Measurements from ENCODE around the gene GNS.

GNS gene

DNA sequence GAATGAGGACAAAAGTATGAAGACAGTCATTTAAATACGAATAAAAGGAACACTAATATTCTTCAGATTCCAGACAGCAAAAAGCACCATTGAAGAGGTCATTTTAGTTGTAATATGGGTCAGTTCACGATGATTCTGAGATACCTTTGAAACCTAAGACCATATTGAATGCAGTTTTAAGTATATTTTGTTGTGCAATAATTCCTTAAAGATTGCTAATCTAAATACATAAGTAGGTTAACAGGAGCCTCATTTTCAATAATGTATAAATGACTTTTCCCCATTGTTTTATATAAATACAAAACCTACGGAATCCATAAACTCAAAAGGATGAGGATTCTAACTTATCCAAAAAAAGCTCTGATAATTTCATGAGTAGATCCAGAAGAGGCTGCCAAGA lies 5.8 kb downstream of the GNS start:
- H3K27ac Mint-ChIP-seq, result no peak overlapping the region
- H3K4me3 Mint-ChIP-seq, result no peak overlapping the region
- ATAC-seq (no peak), DNase-seq (no peak)
- H3K9me3 Mint-ChIP-seq, result no peaks in the 10 kb centered on the region
- H3K4me1 Mint-ChIP-seq, result peaks cover 39% of the 10 kb centered on the region
- H3K36me3 Mint-ChIP-seq (ENCODE audit: low read depth), result peaks cover 13% of the 10 kb centered on the region
- H3K27me3 Mint-ChIP-seq, result no peaks in the 10 kb centered on the region

- peaks cover 18% of the 10 kb centered on the region for H3K36me3 Mint-ChIP-seq (ENCODE audit: low read depth)
- H3K4me3 Mint-ChIP-seq, result no peak overlapping the region
- no peaks in the 10 kb centered on the region for H3K9me3 Mint-ChIP-seq
- ATAC-seq (peak; percentile 11), DNase-seq (no peak)
- H3K27me3 Mint-ChIP-seq, result no peaks in the 10 kb centered on the region
- H3K27ac Mint-ChIP-seq, result no peak overlapping the region
- H3K4me1 Mint-ChIP-seq, result peaks cover 36% of the 10 kb centered on the region
Measured at GRCh38 chr12:64752833-64753238, 6.4 kb downstream of the GNS start.

- Mint-ChIP-seq H3K27ac (no peak overlapping the region), H3K4me1 (peaks cover 27% of the 10 kb centered on the region), H3K27me3 (no peaks in the 10 kb centered on the region), H3K4me3 (no peak overlapping the region), H3K36me3 (ENCODE audit: low read depth) (peaks cover 23% of the 10 kb centered on the region), H3K9me3 (no peaks in the 10 kb centered on the region)
- DNase-seq, result no peak
- no peak for ATAC-seq
Measured at GRCh38 chr12:64752032-64752431, 7.2 kb downstream of the GNS start.

GRCh38 chr12:64749461-64750200 lies 9.6 kb downstream of the GNS start:
- Mint-ChIP-seq H3K9me3 (no peaks in the 10 kb centered on the region), H3K36me3 (ENCODE audit: low read depth) (peaks cover 27% of the 10 kb centered on the region), H3K27ac (no peak overlapping the region), H3K27me3 (no peaks in the 10 kb centered on the region), H3K4me1 (peaks cover 5% of the 10 kb centered on the region), H3K4me3 (no peak overlapping the region)
- no peak for ATAC-seq
- no peak for DNase-seq

- DNase-seq (no peak), ATAC-seq (no peak)
- Mint-ChIP-seq H3K9me3 (no peaks in the 10 kb centered on the region), H3K36me3 (ENCODE audit: low read depth) (peaks cover 31% of the 10 kb centered on the region), H3K4me1 (no peaks in the 10 kb centered on the region), H3K4me3 (no peak overlapping the region), H3K27me3 (no peaks in the 10 kb centered on the region), H3K27ac (no peak overlapping the region)
Measured at GRCh38 chr12:64747695-64748094, 11.5 kb downstream of the GNS start.

DNA sequence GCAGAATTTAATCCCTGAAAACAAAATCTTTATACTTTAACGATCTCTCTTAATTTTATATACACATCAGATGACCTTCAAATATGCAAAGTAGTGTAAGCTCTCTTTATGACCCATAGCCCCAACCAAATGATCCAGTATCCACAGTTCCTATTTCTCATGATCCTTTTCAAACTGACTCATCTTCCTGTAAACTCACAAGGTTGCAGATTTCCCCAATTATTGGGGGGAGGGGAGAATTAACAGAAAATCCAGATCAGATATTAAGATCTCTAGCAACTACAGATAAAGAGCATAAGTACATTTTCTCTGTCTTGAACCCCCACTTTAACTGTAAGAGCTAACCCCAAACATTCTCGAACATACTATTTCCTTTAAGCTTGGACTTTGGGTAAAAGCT lies 12.5 kb downstream of the GNS start:
- DNase-seq (no peak), ATAC-seq (no peak)
- H3K36me3 Mint-ChIP-seq (ENCODE audit: low read depth), result peaks cover 38% of the 10 kb centered on the region
- H3K4me1 Mint-ChIP-seq, result no peaks in the 10 kb centered on the region
- H3K4me3 Mint-ChIP-seq, result no peak overlapping the region
- H3K27me3 Mint-ChIP-seq, result no peaks in the 10 kb centered on the region
- H3K27ac Mint-ChIP-seq, result no peak overlapping the region
- no peaks in the 10 kb centered on the region for H3K9me3 Mint-ChIP-seq

GRCh38 chr12:64745980-64746379 lies 13.2 kb downstream of the GNS start:
- no peak overlapping the region for H3K4me3 Mint-ChIP-seq
- no peaks in the 10 kb centered on the region for H3K4me1 Mint-ChIP-seq
- ATAC-seq (no peak), DNase-seq (no peak)
- no peak overlapping the region for H3K27ac Mint-ChIP-seq
- H3K9me3 Mint-ChIP-seq, result no peaks in the 10 kb centered on the region
- no peaks in the 10 kb centered on the region for H3K27me3 Mint-ChIP-seq
- peaks cover 39% of the 10 kb centered on the region for H3K36me3 Mint-ChIP-seq (ENCODE audit: low read depth)

- H3K4me3 Mint-ChIP-seq, result no peak overlapping the region
- no peak overlapping the region for H3K27ac Mint-ChIP-seq
- H3K4me1 Mint-ChIP-seq, result no peaks in the 10 kb centered on the region
- no peaks in the 10 kb centered on the region for H3K27me3 Mint-ChIP-seq
- ATAC-seq (no peak), DNase-seq (no peak)
- peaks cover 38% of the 10 kb centered on the region for H3K36me3 Mint-ChIP-seq (ENCODE audit: low read depth)
- H3K9me3 Mint-ChIP-seq, result no peaks in the 10 kb centered on the region
Measured at GRCh38 chr12:64745259-64745807, 13.9 kb downstream of the GNS start.

DNA sequence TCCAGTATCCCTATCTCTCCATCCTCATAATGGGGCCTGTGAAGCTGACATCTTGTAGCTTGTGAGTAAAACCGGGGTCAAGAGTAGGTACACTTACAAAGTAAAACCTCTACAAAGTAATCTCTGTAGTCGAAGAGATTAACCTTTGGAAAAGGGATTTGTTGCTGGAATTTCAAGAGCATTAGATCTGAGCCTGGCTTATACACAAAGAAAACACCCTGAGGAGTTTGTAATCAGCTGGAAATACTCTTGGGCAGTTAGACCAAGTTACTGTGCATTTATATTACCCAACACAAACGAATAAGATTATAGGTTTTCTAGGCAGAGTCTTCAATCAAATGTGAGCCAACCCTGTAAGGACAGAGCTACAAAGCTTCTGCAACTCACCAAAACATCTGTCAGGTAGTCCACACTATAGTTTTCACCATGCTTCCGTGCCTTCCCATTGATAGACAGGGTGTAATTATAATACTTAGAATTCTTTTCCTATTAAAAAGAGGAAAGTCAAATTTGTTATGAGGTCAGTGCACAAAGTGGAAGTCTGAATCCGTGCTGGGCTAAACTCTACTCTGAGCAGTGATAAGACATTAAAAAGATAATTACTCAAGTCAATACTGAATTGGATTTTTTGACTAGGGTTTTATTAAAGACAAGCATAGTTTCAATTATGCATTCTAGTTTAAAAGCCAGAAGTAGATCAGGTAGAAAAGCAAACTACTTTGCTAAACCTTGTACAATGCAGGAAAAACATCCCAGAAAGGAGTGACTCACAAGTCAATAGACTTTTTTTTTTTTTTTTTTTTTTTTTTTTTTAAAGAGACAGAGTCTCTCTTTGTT lies 14.6 kb downstream of the GNS start:
- ATAC-seq (no peak), DNase-seq (no peak)
- Mint-ChIP-seq H3K27me3 (no peaks in the 10 kb centered on the region), H3K4me3 (no peak overlapping the region), H3K4me1 (no peaks in the 10 kb centered on the region), H3K27ac (no peak overlapping the region), H3K36me3 (ENCODE audit: low read depth) (peaks cover 41% of the 10 kb centered on the region), H3K9me3 (no peaks in the 10 kb centered on the region)

- no peak for DNase-seq
- ATAC-seq, result no peak
- Mint-ChIP-seq H3K4me1 (no peaks in the 10 kb centered on the region), H3K4me3 (no peak overlapping the region), H3K9me3 (no peaks in the 10 kb centered on the region), H3K36me3 (ENCODE audit: low read depth) (peaks cover 43% of the 10 kb centered on the region), H3K27ac (no peak overlapping the region), H3K27me3 (no peaks in the 10 kb centered on the region)
Measured at GRCh38 chr12:64743206-64743605, 16.0 kb downstream of the GNS start.

GRCh38 chr12:64742416-64742815 lies 16.8 kb downstream of the GNS start:
- Mint-ChIP-seq H3K27me3 (no peaks in the 10 kb centered on the region), H3K4me1 (peaks cover 4% of the 10 kb centered on the region), H3K4me3 (no peak overlapping the region), H3K27ac (no peak overlapping the region), H3K36me3 (ENCODE audit: low read depth) (peaks cover 38% of the 10 kb centered on the region), H3K9me3 (no peaks in the 10 kb centered on the region)
- ATAC-seq (no peak), DNase-seq (no peak)

GRCh38 chr12:64740646-64741045 lies 18.6 kb downstream of the GNS start:
- DNase-seq (no peak), ATAC-seq (no peak)
- H3K36me3 Mint-ChIP-seq (ENCODE audit: low read depth), result peaks cover 44% of the 10 kb centered on the region
- H3K9me3 Mint-ChIP-seq, result no peaks in the 10 kb centered on the region
- peaks cover 6% of the 10 kb centered on the region for H3K4me1 Mint-ChIP-seq
- no peaks in the 10 kb centered on the region for H3K27me3 Mint-ChIP-seq
- no peak overlapping the region for H3K27ac Mint-ChIP-seq
- H3K4me3 Mint-ChIP-seq, result no peak overlapping the region

- peaks cover 6% of the 10 kb centered on the region for H3K4me1 Mint-ChIP-seq
- peaks cover 42% of the 10 kb centered on the region for H3K36me3 Mint-ChIP-seq (ENCODE audit: low read depth)
- ATAC-seq (no peak), DNase-seq (no peak)
- no peak overlapping the region for H3K4me3 Mint-ChIP-seq
- H3K27ac Mint-ChIP-seq, result no peak overlapping the region
- H3K27me3 Mint-ChIP-seq, result no peaks in the 10 kb centered on the region
- H3K9me3 Mint-ChIP-seq, result no peaks in the 10 kb centered on the region
Measured at GRCh38 chr12:64739778-64740177, 19.4 kb downstream of the GNS start.

DNA sequence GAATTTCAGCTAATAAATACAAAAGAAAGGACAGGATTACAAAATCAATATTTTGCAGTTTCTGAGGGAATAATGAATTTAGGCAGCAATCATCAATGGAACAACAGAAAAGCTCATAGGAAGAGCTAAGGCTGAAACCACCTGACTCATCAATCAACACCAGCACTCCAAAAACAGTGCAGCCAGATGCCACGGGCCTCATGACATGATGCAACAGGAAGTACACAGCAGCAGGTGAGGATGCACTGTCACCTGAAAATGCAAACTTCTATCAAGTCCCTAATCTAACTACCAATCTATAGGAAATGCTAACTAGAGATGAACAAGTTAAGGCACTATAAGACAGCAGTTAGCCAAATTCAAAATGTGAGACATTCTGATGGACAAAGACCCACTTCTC lies 21.7 kb downstream of the GNS start:
- no peaks in the 10 kb centered on the region for H3K9me3 Mint-ChIP-seq
- ATAC-seq (peak; percentile 28), DNase-seq (no peak)
- peaks cover 6% of the 10 kb centered on the region for H3K4me1 Mint-ChIP-seq
- H3K27me3 Mint-ChIP-seq, result no peaks in the 10 kb centered on the region
- H3K4me3 Mint-ChIP-seq, result no peak overlapping the region
- H3K27ac Mint-ChIP-seq, result no peak overlapping the region
- H3K36me3 Mint-ChIP-seq (ENCODE audit: low read depth), result peaks cover 38% of the 10 kb centered on the region

DNA sequence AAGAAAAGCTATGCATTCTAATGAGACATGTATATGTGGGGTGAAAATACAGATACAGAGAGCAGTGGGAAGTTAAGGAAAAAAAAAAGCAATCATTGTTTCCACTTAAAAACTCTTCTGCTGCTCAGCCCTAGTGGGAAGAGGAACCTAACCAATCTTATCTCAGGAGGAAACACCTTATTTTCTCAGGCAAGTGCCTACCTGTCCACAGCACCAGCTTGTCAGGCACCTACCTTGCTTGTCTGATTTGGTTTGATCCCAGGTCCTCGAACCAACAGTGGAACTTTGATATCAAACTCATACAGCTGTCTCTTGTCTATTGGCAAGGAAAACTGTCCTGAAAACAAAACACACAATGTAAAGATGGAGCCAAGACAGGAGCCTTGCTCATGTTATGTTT lies 22.4 kb downstream of the GNS start:
- no peak for DNase-seq
- Mint-ChIP-seq H3K4me3 (no peak overlapping the region), H3K4me1 (peaks cover 6% of the 10 kb centered on the region), H3K36me3 (ENCODE audit: low read depth) (peaks cover 34% of the 10 kb centered on the region), H3K27ac (no peak overlapping the region), H3K27me3 (no peaks in the 10 kb centered on the region), H3K9me3 (no peaks in the 10 kb centered on the region)
- no peak for ATAC-seq

Measured in activated naive CD8-positive, alpha-beta T cell treated with anti-CD3 and anti-CD28 coated beads, Interleukin-2, amount 50 U/mL, for 24 hours (primary cell).